Stomach smooth muscle (tissue), 2 donors: ENCODE measurements around the gene TMEM45A.
"Not testable (repeated sequence)": the region's sequence is repeated elsewhere in the genome, so short reads cannot be mapped to it uniquely, and the experiment has no call there.

Source experiments
- H3K27ac ChIP-seq: one replicate; pipeline ENCODE4 v1.7.0; 2013; ENCODE audit warnings: mild to moderate bottlenecking, low read length, inconsistent platforms
- H3K27me3 ChIP-seq, 2 donors: one replicate each; pipeline ENCODE4 v1.7.0; 2013; ENCODE audit warnings: low read length in 2 of 2; ENCODE audit not compliant: insufficient read depth in 2 of 2, control insufficient read depth in 1 of 2
- H3K36me3 ChIP-seq, 2 donors: one replicate each; pipeline ENCODE4 v1.7.0; 2013; ENCODE audit warnings: low read length in 2 of 2; ENCODE audit not compliant: control insufficient read depth in 2 of 2, insufficient read depth in 2 of 2
- H3K4me1 ChIP-seq: one replicate; pipeline ENCODE4 v1.7.0; 2013; ENCODE audit warnings: low read length; ENCODE audit not compliant: control insufficient read depth, insufficient read depth
- H3K4me3 ChIP-seq, 2 donors: one replicate each; pipeline ENCODE4 v1.7.0; 2013; ENCODE audit warnings: low read length in 2 of 2
- H3K9ac ChIP-seq, 2 donors: one replicate each; pipeline ENCODE4 v1.7.0; 2013; ENCODE audit warnings: low read length in 2 of 2, mild to moderate bottlenecking in 1 of 2
- H3K9me3 ChIP-seq, 2 donors: one replicate each; pipeline ENCODE4 v1.7.0; 2013; ENCODE audit warnings: low read length in 2 of 2; ENCODE audit not compliant: control insufficient read depth in 2 of 2
- donor health status: healthy.
- donor health status: Pancreatic carcinoma.

The TMEM45A gene, protein sequence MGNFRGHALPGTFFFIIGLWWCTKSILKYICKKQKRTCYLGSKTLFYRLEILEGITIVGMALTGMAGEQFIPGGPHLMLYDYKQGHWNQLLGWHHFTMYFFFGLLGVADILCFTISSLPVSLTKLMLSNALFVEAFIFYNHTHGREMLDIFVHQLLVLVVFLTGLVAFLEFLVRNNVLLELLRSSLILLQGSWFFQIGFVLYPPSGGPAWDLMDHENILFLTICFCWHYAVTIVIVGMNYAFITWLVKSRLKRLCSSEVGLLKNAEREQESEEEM

DNA sequence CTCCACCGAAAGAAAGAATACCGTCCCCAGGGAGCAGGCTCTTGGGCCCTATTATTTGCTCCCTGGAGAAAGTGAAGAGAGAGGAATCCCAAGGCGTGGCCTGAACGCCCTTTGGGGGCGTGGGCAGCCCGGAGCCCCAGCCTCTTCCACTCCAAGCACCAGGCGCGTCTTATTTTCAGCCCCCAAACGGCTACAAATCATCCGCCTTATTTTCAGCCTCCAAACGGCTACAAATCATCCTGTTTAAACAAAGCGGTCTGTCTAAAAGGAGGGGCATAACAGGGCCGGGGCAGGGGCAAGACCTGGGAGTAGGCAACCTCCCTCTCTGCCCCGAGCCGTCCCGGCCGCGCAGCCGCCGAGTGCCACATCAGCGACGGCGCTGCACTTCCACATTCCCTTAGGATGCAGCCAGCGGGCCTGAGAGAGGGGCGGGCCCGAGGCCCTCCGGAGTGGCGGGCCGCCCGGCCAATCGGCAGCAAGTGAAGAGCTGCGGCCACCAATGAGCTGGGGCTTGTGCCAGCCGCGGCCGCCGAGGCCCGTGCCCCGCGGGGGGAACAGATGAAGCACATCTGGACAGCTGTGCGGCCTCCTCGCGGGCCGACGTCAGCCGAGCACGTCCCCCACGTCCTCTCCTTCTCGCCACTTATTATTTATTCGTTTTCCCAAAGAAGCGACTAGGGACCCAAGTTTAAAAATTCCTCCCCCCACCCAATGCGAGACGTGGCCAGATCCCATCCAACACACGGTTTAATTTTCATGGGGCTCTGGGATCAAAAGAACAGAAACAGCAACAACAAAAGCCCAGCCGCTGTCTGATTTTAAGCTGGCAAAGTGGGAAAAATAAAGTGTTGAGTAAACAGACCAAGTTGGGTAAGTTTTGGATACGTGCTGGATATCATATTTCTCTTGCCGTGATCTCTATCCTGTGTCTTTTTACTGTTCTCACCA lies at the start of gene TMEM45A:
Gene TMEM45A (plus strand): TSS at position 561 of the 948 bp plus-strand sequence. CDS start 62,593 bp downstream, outside the sequence.
- Histone ChIP-seq H3K27ac (peak within 1 kb of the TSS; percentile 76), H3K9me3 (no peaks in the 10 kb centered on the region), H3K4me3 (peak within 1 kb of the TSS; percentile 70 to 86), H3K4me1 (peaks cover 5% of the 10 kb centered on the region), H3K36me3 (no peaks in the 10 kb centered on the region), H3K9ac (peak within 1 kb of the TSS; percentile 78), H3K27me3 (no peaks in the 10 kb centered on the region)

DNA sequence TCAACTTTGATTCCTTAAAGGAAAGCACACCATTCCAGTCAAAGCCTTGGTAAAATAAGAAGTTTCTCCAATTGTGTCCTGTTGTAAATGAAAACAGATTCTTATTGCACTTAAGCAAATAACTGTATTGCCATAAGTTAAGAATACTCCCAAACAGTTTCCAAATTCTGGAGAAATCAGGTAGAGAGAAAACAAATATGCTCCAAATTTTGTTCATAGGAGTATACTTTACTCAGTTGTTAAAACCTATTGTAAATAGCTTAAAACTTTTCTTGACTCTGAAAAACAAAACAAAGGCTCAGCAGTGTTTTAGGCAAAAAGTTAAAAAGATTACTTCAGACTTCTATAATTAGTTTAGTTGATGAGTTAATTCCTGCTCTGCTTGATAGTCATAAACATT lies 48.7 kb upstream of the TMEM45A start:
- no peaks in the 10 kb centered on the region for H3K27me3 ChIP-seq

DNA sequence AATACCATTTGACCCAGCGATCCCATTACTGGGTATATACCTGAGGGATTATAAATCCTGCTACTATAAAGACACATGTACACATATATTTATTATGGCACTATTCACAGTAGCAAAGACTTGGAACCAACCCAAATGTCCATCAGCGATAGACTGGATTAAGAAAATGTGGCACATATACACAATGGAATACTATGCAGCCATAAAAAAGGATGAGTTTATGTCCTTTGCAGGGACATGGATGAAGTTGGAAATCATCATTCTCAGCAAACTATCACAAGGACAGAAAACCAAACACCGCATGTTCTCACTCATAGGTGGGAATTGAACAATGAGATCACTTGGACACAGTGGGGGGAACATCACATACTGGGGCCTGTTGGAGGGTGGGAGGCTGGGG lies 45.4 kb upstream of the TMEM45A start:
- not testable (repeated sequence) for H3K9me3 ChIP-seq, H3K4me1 ChIP-seq, H3K4me3 ChIP-seq, H3K27ac ChIP-seq, H3K27me3 ChIP-seq, H3K36me3 ChIP-seq, H3K9ac ChIP-seq

More for the DNA sequence above, 48.7 kb upstream of the TMEM45A start:
- no peaks in the 10 kb centered on the region for H3K36me3 ChIP-seq
- H3K9me3 ChIP-seq = peaks cover 0 to 2% of the 10 kb centered on the region in 2 donors
- H3K9ac ChIP-seq = no peak overlapping the region
- no peaks in the 10 kb centered on the region for H3K4me1 ChIP-seq
- H3K27ac ChIP-seq = no peak overlapping the region
- H3K4me3 ChIP-seq = no peak overlapping the region

DNA sequence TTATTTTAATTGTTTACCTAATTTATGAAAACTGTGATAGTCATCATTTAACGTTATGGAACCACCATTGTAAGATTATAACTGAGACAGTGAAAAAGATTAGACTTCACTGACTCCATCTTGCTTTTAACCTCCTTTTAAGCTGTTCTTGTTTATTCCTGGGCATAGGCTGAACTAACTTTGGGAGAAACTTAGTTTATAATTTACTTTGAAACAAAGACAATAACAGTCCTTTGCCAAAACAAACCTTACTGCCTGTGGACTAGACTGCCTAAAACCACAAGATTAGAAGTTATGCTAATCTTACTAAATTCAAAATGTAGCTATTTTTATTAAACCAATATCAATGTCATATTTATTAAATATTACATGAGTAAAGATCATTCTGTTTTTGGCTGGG lies 44.3 kb upstream of the TMEM45A start:
- Histone ChIP-seq H3K27me3 (no peaks in the 10 kb centered on the region), H3K36me3 (no peaks in the 10 kb centered on the region), H3K27ac (no peak overlapping the region), H3K9ac (no peak overlapping the region), H3K4me1 (no peaks in the 10 kb centered on the region), H3K4me3 (no peak overlapping the region), H3K9me3 (peaks cover 0 to 2% of the 10 kb centered on the region in 2 donors)

DNA sequence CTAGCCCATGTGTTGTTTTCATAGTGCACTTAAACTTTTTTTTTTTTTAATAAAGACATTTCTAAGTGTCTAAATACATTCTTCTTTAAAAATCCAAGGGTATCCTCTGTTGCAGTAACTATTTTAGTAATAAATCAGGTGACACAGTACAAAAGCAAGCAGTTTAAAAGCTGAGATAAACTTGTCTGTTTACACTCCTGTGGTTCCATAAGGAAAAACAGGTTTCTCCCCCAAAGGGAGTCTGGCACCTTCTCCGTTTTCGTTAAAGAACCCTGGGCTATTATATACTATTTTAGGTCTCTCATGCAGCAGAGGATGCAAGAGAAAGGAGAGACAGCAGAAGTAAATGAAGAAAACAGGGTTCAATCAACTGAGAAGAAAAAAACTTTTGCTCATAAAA lies 43.2 kb upstream of the TMEM45A start:
- no peaks in the 10 kb centered on the region for H3K36me3 ChIP-seq
- H3K4me1 ChIP-seq = no peaks in the 10 kb centered on the region
- H3K27ac ChIP-seq = no peak overlapping the region
- H3K9me3 ChIP-seq = no peaks in the 10 kb centered on the region
- H3K9ac ChIP-seq = no peak overlapping the region
- no peaks in the 10 kb centered on the region for H3K27me3 ChIP-seq
- H3K4me3 ChIP-seq = no peak overlapping the region

DNA sequence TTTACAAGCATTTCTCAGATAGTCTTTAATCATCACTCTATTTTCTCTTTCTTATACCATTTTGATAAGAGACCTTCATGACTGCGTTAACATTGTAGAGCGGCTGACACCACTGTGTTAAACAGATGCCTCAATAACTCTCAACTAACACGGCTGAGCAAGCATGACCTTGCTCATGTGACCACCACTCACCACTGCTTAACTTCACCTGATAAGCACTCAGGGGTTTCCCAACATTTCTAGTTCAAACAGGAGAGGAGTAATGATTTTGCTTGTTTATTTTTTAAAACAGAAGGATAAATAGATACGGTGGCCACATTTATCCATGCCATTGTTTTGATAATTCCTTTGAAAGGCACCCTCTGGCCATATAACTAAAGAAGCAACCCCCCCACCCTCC lies 37.7 kb upstream of the TMEM45A start:
- Histone ChIP-seq H3K27me3 (no peaks in the 10 kb centered on the region), H3K27ac (no peak overlapping the region), H3K4me3 (no peak overlapping the region), H3K36me3 (no peaks in the 10 kb centered on the region), H3K4me1 (no peaks in the 10 kb centered on the region), H3K9ac (no peak overlapping the region), H3K9me3 (no peaks in the 10 kb centered on the region)

DNA sequence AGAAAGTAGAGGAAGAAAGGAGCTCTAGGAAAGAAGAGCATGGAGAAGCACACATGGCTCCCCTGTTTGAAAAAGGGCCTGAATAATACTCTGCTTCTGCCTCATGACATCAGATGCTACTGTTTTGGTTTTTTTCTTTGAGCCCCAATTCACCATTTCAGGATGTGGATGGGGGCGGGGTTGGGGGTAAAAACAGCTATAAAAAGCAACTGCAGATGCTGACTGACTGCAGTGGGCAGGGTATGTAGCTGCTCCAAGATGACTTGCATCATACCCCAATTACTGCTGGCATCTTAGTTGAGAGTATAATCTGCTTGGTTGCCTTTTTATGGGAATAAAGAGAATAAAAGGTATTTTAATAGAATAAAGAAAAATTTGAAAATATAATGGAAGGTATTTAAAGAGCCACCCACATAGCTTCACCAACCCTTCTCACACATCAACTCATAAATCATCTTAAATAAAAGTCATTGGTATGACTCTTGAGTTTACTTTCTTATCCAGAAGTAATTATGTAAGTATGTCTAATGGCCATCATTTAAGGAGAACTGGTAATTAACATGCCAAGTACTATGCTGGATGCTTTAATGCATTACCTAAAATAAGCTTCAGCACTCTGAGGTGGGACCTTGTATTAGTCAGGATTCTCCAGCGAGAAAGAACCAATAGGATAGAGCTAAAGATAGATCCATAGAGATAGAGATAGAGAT lies 36.4 kb upstream of the TMEM45A start:
- H3K27ac ChIP-seq = no peak overlapping the region
- H3K36me3 ChIP-seq = no peaks in the 10 kb centered on the region
- no peaks in the 10 kb centered on the region for H3K9me3 ChIP-seq
- no peak overlapping the region for H3K4me3 ChIP-seq
- no peak overlapping the region for H3K9ac ChIP-seq
- no peaks in the 10 kb centered on the region for H3K4me1 ChIP-seq
- no peaks in the 10 kb centered on the region for H3K27me3 ChIP-seq

DNA sequence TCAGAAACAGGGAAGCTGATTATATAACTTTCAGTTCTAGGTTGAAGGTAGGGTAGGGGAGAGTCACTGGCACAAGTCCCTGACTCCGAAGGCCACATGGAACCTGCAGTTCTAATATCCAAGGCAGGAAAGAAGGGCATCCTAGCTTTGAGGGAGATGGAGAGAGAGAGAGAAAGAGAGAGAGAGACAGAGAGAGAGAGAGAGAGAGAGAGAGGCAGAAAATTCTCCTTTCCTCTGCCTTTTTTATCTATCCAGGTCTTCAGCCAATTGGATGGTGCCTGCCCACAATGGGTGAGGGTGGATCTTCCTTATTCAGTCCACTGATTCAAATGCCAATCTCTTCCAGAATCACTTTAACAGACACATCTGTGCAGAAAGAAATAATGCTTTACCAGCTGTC lies 35.7 kb upstream of the TMEM45A start:
- H3K36me3 ChIP-seq = no peaks in the 10 kb centered on the region
- H3K27me3 ChIP-seq = no peaks in the 10 kb centered on the region
- H3K9ac ChIP-seq = no peak overlapping the region
- H3K4me1 ChIP-seq = no peaks in the 10 kb centered on the region
- no peaks in the 10 kb centered on the region for H3K9me3 ChIP-seq
- no peak overlapping the region for H3K27ac ChIP-seq
- no peak overlapping the region for H3K4me3 ChIP-seq

DNA sequence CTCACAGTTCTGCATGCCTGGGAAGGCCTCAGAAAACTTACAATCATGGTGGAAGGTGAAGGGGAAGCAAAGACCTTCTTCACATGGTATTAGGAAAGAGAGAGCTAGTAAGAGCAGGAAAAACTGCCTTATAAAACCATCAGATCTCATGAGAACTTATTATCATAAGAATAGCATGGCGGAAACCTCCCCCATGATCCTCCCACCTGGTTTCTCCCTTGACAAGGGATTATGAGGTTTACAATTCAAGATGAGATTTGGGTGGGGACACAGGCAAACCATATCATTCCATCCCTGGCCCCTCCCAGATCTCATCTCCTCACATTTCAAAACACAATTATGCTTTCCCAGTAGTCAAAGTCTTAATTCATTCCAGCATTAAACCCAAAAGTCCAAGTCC lies 34.6 kb upstream of the TMEM45A start:
- Histone ChIP-seq H3K27me3 (no peaks in the 10 kb centered on the region), H3K9me3 (no peaks in the 10 kb centered on the region)

DNA sequence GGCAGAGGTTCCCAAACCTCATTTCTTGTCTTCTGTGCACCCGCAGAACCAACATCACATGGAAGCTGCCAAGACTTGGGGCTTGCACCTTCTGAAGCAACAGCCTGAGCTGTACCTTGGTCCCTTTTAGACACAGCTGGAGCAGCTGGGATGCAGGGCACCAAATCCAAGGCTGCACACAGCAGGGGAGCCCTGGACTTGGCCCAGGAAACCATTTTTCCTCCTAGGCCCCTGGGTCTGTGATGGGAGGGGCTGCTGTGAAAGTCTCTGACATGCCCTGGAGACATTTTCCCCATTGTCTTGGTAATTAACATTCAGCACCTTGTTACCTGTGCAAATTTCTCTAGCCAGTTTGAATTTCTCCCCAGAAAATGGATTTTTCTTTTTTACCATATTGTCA lies 33.6 kb upstream of the TMEM45A start:
- Histone ChIP-seq H3K9ac (no peak overlapping the region), H3K27me3 (no peaks in the 10 kb centered on the region), H3K4me1 (no peaks in the 10 kb centered on the region), H3K36me3 (no peaks in the 10 kb centered on the region), H3K4me3 (no peak overlapping the region), H3K9me3 (no peaks in the 10 kb centered on the region), H3K27ac (no peak overlapping the region)

More for the DNA sequence above, 34.6 kb upstream of the TMEM45A start:
- no peak overlapping the region for H3K9ac ChIP-seq
- no peak overlapping the region for H3K4me3 ChIP-seq
- no peaks in the 10 kb centered on the region for H3K4me1 ChIP-seq
- no peak overlapping the region for H3K27ac ChIP-seq
- H3K36me3 ChIP-seq = no peaks in the 10 kb centered on the region
